GM12878 (cell line): ENCODE results near the gene TAPBP. TPM values are rescaled to one million over a fixed set of nuclear protein-coding genes. Genes with fewer than 3 reads are reported as not detected.

Experiments used
- EP300 ChIP-seq, 2 experiments: fragments of 150-350 bp in 1 of 2; IDR thresholded peaks; 2 replicates each; pipeline ENCODE4 v1.6.1; 2011 to 2012; ENCODE audit warnings: low read depth in 2 of 2, low read length in 2 of 2, borderline replicate concordance in 1 of 2, improper control_type of control experiment in 1 of 2, inconsistent platforms in 1 of 2; ENCODE audit not compliant: control insufficient read depth in 1 of 2
- IKZF1 ChIP-seq: fragments of 450-650 bp; conservative IDR thresholded peaks from 2 replicates; pipeline ENCODE4 v1.6.1; 2017; ENCODE audit warnings: antibody characterized with exemption, mild to moderate bottlenecking
- JUNB ChIP-seq: IDR thresholded peaks from 2 replicates; pipeline ENCODE4 v1.6.1; 2016; ENCODE audit warnings: antibody characterized with exemption, mild to moderate bottlenecking
- POLR2AphosphoS2 ChIP-seq: IDR thresholded peaks from 2 replicates; pipeline ENCODE4 v1.6.1; 2011; ENCODE audit warnings: low read depth, mild to moderate bottlenecking, low read length, improper control_type of control experiment, moderate library complexity
- POU2F2 ChIP-seq: IDR thresholded peaks from 3 replicates; pipeline ENCODE4 v1.6.1; 2011; ENCODE audit warnings: low read depth, mild to moderate bottlenecking, low read length, borderline replicate concordance
- RAD51 ChIP-seq: fragments of 450-650 bp; IDR thresholded peaks from 2 replicates; pipeline ENCODE4 v1.6.1; 2016; ENCODE audit warnings: moderate library complexity, mild to moderate bottlenecking, inconsistent platforms
- RFX5 ChIP-seq: IDR thresholded peaks from 2 replicates; pipeline ENCODE4 v1.6.1; 2011; ENCODE audit warnings: low read depth, low read length, improper control_type of control experiment
- RUNX3 ChIP-seq: IDR thresholded peaks from 2 replicates; pipeline ENCODE4 v1.6.1; 2012; ENCODE audit warnings: low read length, inconsistent platforms
- SP1 ChIP-seq: IDR thresholded peaks from one replicate; pipeline ENCODE4 v1.6.1; 2011; ENCODE audit warnings: low read depth, low read length
- polyA plus RNA-seq, 11 experiments: library from polyadenylated mRNA; depleted of rRNA in 4 of 11; unstranded in 6 of 11; stranded (reverse) in 5 of 11; fragments of >200 nt; fragmentation: Nextera tagmentation in 4 of 11; fragmentation: Illumina TruSeq in 1 of 11; extraction: Ambion mirVana in 4 of 11; extraction: Trizol in 1 of 11; gene quantifications; 1 replicate in 1 of 11; 2 replicates in 10 of 11; pipeline versions ENCODE4 v1.2.1 to v1.2.3, GENCODE V29; 2011 to 2016; ENCODE audit warnings: inconsistent platforms in 2 of 11, missing spikeins in 2 of 11, low read depth in 1 of 11
- total RNA-seq, 4 experiments: library from RNA; depleted of rRNA in 3 of 4; stranded (reverse); fragments of >200 nt in 3 of 4; fragmentation: Illumina TruSeq in 1 of 4; extraction: Trizol in 1 of 4; gene quantifications; 2 replicates each; pipeline versions ENCODE4 v1.2.1 to v1.2.3, GENCODE V29; 2013 to 2021
- TF ChIP-seq, protein P1 (sequence below): IDR thresholded peaks from 2 replicates; pipeline ENCODE4 v1.6.1; 2012; ENCODE audit warnings: low read depth, low read length, improper control_type of control experiment
- TF ChIP-seq, protein P2 (sequence below): fragments of 450-650 bp; IDR thresholded peaks from 2 replicates; pipeline ENCODE4 v1.6.1; 2016; ENCODE audit warnings: mild to moderate bottlenecking, moderate library complexity, borderline replicate concordance
- TF ChIP-seq, protein P3 (sequence below): fragments of 450-650 bp; IDR thresholded peaks from 2 replicates; pipeline ENCODE4 v1.6.1; 2017; ENCODE audit warnings: mild to moderate bottlenecking, moderate library complexity

The TAPBP gene
- total and polyA plus RNA-seq, 10 of the 15 experiments (the other 5 are each of a cell fraction or from before 2014, with no cell fraction given), result 14.6 to 210 (median 78.1) TPM

DNA sequence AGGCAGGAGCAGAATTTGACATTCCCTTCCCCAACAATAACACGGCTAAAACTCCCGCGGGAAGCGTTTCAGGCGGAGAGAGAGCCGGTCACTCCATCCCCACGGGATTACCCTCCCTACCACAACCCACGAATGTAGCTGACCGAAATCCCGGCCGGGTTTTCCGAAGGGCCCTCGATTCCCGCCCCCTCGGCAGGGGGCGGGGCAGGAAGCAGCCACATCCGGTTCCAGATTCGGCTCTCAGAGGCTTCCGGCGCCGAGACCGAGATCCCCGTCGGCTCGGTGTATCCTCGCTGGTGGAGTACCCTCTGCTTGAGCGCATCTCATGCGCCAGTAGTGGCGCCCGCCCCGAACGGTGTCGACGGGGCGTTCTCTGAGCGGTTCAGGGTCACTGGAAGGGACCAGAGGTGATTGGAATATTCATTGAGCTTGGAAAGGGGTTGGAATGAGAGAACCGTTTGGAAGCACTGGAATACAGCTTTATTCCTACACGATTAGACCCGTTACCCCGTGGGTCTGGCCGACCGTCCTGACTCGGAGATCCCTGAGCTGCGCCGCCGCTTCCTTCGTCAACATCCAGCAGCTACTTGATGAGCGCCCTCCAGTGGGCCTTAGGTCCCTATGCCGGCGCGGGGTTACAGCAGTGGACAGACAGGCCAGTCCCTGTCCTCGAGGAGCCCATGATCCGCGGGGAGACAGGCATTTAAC is 14.5 kb downstream of the TAPBP start (continued):
- TF ChIP-seq, protein P1, sequence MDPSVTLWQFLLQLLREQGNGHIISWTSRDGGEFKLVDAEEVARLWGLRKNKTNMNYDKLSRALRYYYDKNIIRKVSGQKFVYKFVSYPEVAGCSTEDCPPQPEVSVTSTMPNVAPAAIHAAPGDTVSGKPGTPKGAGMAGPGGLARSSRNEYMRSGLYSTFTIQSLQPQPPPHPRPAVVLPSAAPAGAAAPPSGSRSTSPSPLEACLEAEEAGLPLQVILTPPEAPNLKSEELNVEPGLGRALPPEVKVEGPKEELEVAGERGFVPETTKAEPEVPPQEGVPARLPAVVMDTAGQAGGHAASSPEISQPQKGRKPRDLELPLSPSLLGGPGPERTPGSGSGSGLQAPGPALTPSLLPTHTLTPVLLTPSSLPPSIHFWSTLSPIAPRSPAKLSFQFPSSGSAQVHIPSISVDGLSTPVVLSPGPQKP, result peak; percentile 96
- TF ChIP-seq EP300 (IDR thresholded peaks at IDR 0.05; ENCODE audit: borderline replicate concordance in 1 of 2, control insufficient read depth in 1 of 2, low read depth in 2 of 2, low read length in 2 of 2) (peak in 1 of 2 experiments; percentile 47; a peak in 1 of 4 replicates), JUNB (peak; percentile 22; the same call in 1 of the 2 replicates), RAD51 (no peak), SP1 (peak; percentile 93), IKZF1 (peak; percentile 92), RUNX3 (peak; percentile 95), POU2F2 (peak; percentile 65), RFX5 (no peak), POLR2AphosphoS2 (peak; percentile 98)
- TF ChIP-seq, protein P2, sequence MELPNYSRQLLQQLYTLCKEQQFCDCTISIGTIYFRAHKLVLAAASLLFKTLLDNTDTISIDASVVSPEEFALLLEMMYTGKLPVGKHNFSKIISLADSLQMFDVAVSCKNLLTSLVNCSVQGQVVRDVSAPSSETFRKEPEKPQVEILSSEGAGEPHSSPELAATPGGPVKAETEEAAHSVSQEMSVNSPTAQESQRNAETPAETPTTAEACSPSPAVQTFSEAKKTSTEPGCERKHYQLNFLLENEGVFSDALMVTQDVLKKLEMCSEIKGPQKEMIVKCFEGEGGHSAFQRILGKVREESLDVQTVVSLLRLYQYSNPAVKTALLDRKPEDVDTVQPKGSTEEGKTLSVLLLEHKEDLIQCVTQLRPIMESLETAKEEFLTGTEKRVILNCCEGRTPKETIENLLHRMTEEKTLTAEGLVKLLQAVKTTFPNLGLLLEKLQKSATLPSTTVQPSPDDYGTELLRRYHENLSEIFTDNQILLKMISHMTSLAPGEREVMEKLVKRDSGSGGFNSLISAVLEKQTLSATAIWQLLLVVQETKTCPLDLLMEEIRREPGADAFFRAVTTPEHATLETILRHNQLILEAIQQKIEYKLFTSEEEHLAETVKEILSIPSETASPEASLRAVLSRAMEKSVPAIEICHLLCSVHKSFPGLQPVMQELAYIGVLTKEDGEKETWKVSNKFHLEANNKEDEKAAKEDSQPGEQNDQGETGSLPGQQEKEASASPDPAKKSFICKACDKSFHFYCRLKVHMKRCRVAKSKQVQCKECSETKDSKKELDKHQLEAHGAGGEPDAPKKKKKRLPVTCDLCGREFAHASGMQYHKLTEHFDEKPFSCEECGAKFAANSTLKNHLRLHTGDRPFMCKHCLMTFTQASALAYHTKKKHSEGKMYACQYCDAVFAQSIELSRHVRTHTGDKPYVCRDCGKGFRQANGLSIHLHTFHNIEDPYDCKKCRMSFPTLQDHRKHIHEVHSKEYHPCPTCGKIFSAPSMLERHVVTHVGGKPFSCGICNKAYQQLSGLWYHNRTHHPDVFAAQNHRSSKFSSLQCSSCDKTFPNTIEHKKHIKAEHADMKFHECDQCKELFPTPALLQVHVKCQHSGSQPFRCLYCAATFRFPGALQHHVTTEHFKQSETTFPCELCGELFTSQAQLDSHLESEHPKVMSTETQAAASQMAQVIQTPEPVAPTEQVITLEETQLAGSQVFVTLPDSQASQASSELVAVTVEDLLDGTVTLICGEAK, result peak; percentile 88
- TF ChIP-seq, protein P3, sequence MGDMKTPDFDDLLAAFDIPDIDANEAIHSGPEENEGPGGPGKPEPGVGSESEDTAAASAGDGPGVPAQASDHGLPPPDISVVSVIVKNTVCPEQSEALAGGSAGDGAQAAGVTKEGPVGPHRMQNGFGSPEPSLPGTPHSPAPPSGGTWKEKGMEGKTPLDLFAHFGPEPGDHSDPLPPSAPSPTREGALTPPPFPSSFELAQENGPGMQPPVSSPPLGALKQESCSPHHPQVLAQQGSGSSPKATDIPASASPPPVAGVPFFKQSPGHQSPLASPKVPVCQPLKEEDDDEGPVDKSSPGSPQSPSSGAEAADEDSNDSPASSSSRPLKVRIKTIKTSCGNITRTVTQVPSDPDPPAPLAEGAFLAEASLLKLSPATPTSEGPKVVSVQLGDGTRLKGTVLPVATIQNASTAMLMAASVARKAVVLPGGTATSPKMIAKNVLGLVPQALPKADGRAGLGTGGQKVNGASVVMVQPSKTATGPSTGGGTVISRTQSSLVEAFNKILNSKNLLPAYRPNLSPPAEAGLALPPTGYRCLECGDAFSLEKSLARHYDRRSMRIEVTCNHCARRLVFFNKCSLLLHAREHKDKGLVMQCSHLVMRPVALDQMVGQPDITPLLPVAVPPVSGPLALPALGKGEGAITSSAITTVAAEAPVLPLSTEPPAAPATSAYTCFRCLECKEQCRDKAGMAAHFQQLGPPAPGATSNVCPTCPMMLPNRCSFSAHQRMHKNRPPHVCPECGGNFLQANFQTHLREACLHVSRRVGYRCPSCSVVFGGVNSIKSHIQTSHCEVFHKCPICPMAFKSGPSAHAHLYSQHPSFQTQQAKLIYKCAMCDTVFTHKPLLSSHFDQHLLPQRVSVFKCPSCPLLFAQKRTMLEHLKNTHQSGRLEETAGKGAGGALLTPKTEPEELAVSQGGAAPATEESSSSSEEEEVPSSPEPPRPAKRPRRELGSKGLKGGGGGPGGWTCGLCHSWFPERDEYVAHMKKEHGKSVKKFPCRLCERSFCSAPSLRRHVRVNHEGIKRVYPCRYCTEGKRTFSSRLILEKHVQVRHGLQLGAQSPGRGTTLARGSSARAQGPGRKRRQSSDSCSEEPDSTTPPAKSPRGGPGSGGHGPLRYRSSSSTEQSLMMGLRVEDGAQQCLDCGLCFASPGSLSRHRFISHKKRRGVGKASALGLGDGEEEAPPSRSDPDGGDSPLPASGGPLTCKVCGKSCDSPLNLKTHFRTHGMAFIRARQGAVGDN, result peak; percentile 30
